ENCODE results near the gene ANKRD11. TPM values are rescaled to one million over a fixed set of nuclear protein-coding genes. Genes with fewer than 3 reads are reported as not detected.
A peak's percentile ranks its signal among the peaks of the same experiment; 100 is the strongest.

The ANKRD11 gene
- total and polyA plus RNA-seq, 8 donors: 43.9 to 74.0 (median 46.2) TPM

- Histone ChIP-seq H3K4me3 (no peak overlapping the region), H3K36me3 (no peaks in the 10 kb centered on the region), H3K4me1 (peaks cover 16 to 55% (median 17%) of the 10 kb centered on the region in 3 donors), H3K27me3 (no peaks in the 10 kb centered on the region), H3K9me3 (no peaks in the 10 kb centered on the region), H3K27ac (no peak overlapping the region)
- TF ChIP-seq, protein P1, sequence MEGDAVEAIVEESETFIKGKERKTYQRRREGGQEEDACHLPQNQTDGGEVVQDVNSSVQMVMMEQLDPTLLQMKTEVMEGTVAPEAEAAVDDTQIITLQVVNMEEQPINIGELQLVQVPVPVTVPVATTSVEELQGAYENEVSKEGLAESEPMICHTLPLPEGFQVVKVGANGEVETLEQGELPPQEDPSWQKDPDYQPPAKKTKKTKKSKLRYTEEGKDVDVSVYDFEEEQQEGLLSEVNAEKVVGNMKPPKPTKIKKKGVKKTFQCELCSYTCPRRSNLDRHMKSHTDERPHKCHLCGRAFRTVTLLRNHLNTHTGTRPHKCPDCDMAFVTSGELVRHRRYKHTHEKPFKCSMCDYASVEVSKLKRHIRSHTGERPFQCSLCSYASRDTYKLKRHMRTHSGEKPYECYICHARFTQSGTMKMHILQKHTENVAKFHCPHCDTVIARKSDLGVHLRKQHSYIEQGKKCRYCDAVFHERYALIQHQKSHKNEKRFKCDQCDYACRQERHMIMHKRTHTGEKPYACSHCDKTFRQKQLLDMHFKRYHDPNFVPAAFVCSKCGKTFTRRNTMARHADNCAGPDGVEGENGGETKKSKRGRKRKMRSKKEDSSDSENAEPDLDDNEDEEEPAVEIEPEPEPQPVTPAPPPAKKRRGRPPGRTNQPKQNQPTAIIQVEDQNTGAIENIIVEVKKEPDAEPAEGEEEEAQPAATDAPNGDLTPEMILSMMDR (IDR thresholded peaks at IDR 0.05): no peak
- 87 to 89% methylated on average over 14 of the region's 14 CpGs for WGBS, 2 donors
- intact Hi-C loops (cut with DNase I): no loop called here
- FAIRE-seq (no peak), ATAC-seq (peak in 1 of 4 donors; percentile 20), DNase-seq (peak in 1 of 6 donors; percentile 18)
Measured at GRCh38 chr16:89478576-89479221, 11.7 kb downstream of the ANKRD11 start.

DNA sequence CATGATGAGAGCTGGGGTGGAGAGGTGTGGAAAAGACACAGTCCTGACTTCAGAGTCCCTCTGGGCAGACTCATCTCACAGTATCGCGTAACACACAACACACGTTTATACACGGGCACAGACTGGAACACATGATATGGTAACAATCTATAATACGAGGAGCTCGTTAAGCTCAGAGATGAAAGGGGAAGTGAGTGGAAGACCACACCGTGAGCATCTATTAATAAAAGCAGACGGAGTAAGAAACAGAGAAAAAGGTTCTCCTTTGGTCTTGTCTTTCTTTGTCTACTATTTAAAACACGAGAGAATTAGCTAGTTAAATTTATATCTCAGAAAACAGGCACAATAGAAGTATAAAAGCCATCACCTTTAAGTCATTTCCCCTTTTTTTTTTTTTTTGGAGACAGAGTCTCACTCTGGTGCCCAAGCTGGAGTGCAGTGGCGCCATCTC lies 13.5 kb downstream of the ANKRD11 start:
- 72 to 79% methylated on average over 10 of the region's 10 CpGs for WGBS, 2 donors
- DNase-seq (no peak), ATAC-seq (no peak), FAIRE-seq (no peak)
- H3K9me3 ChIP-seq: no peaks in the 10 kb centered on the region
- peaks cover 9 to 56% (median 11%) of the 10 kb centered on the region in 3 donors for H3K4me1 ChIP-seq
- intact Hi-C loops (cut with DNase I): no loop called here
- TF ChIP-seq, protein P1 (IDR thresholded peaks at IDR 0.05): no peak
- H3K4me3 ChIP-seq: no peak overlapping the region
- no peaks in the 10 kb centered on the region for H3K27me3 ChIP-seq
- no peak overlapping the region for H3K27ac ChIP-seq
- H3K36me3 ChIP-seq: no peaks in the 10 kb centered on the region

GRCh38 chr16:89476379-89476778 lies 14.0 kb downstream of the ANKRD11 start:
- Histone ChIP-seq H3K27ac (no peak overlapping the region), H3K9me3 (no peaks in the 10 kb centered on the region), H3K27me3 (no peaks in the 10 kb centered on the region), H3K4me3 (no peak overlapping the region), H3K36me3 (no peaks in the 10 kb centered on the region), H3K4me1 (peaks cover 5 to 53% (median 6%) of the 10 kb centered on the region in 3 donors)
- intact Hi-C loops (cut with DNase I): no loop called here
- peak in 1 of 6 donors; percentile 37 for DNase-seq
- TF ChIP-seq, protein P1 (IDR thresholded peaks at IDR 0.05): no peak
- no peak for FAIRE-seq
- ATAC-seq: peak; percentile 45 to 65 (median 60)
- WGBS, 2 donors: 40 to 43% methylated on average over 5 of the region's 5 CpGs

DNA sequence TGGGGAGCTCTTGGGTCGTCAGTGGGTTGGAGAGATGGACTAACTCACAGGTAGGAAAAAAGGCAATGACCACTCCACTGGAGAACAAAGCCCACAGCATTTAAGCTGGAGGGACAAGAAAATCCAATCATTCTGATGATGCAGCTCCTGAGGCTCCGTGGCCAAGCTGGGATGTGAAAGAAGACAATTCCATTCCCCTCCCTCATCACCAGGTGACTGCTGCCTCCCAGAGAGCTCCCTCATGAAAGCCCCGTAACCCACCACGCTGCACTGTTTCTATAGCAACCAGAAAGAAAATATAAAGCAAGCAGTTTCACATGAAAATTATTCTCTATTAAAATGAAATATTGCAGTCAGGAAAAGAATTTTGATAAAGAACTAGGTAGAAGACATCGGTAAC lies 15.2 kb downstream of the ANKRD11 start:
- no peak overlapping the region for H3K27ac ChIP-seq

More for the DNA sequence above, 15.2 kb downstream of the ANKRD11 start:
- no peaks in the 10 kb centered on the region for H3K9me3 ChIP-seq
- TF ChIP-seq, protein P1 (IDR thresholded peaks at IDR 0.05): no peak
- H3K4me3 ChIP-seq: no peak overlapping the region
- peaks cover 3 to 55% (median 4%) of the 10 kb centered on the region in 3 donors for H3K4me1 ChIP-seq
- no peak for ATAC-seq
- peak in 1 of 6 donors; percentile 8 for DNase-seq
- no peak for FAIRE-seq
- no peaks in the 10 kb centered on the region for H3K27me3 ChIP-seq
- 64 to 81% methylated on average over 5 of the region's 5 CpGs for WGBS, 2 donors
- H3K36me3 ChIP-seq: no peaks in the 10 kb centered on the region
- intact Hi-C loops (cut with DNase I): no loop called here

Data from pancreas (tissue), 10 donors.